ENCODE data around the gene PFDN2. TPM values are rescaled to one million over a fixed set of nuclear protein-coding genes. Genes with fewer than 3 reads are reported as not detected.

PFDN2 gene
- total and polyA plus RNA-seq, 2 experiments from 2014 or later: 35.9 to 121 TPM

DNA sequence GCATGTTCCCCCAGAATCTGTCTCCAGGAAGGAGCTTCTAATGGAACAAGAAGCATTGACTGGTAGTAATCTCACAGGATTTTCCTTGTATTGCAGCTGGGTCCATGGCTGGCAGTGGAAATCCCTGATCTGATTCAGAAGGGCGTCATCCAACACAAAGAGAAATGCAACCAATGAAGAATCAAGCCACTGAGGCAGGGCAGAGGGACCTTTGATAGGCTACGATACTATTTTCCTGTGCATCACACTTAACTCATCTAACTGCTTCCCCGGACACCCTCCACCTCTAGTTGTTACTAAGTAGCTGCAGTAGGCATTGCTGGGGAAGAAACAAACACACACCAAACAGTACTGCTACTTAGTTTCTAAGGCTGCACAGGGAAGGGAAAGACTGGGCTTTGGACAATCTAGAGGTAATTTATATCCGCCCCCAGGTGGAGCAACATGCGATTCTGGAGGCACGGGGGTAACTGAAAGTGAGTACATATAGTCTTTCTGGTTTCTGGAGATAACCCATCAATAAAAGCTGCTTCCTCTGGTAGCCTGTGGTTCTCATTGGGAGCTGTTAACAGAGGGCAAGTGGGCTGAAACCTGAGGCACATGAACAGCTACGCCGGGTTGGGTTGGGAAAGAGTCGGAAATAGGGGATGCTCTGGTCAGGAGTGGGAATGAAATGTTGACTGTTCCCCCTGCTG lies 40.6 kb upstream of the PFDN2 start:
- Histone ChIP-seq H3K9me3 (ENCODE audit: low read depth) (no peaks in the 10 kb centered on the region), H3K9ac (peak overlapping the region; percentile 93), H3K4me1 (ENCODE audit: insufficient read depth) (peaks cover 3% of the 10 kb centered on the region; the same call in 1 of the 2 replicates), H3K27ac (peak overlapping the region; percentile 73), H3K27me3 (replicated peaks; ENCODE audit: insufficient read depth) (no peaks in the 10 kb centered on the region), H2AFZ (peak overlapping the region; percentile 88), H3F3A (ENCODE audit: insufficient read depth) (peaks cover 22% of the 10 kb centered on the region), H3K9me2 (ENCODE audit: insufficient read depth) (no peaks in the 10 kb centered on the region), H3K4me3 (peak overlapping the region; percentile 82), H3K79me2 (ENCODE audit: insufficient read depth) (peaks cover 33% of the 10 kb centered on the region), H3K36me3 (ENCODE audit: low read depth) (no peaks in the 10 kb centered on the region; the same call in 1 of the 2 replicates), H3K4me2 (ENCODE audit: unreplicated experiment) (peak overlapping the region; percentile 96), H4K20me1 (ENCODE audit: insufficient read depth) (no peaks in the 10 kb centered on the region)
- no peak for DNase-seq
- in situ Hi-C loops (cut with MboI): no loop called here
- WGBS, 2 experiments (ENCODE audit: low coverage in 1 of 2, low lambda C conversion rate in 2 of 2, missing lambda C conversion rate in 2 of 2): 53 to 58% methylated on average over 9 of the region's 9 CpGs
- no peak for TF ChIP-seq EZH2 (IDR thresholded peaks at IDR 0.05; ENCODE audit: insufficient read depth, poor library complexity, severe bottlenecking)
- no peak for TF ChIP-seq EZH2phosphoT487 (IDR thresholded peaks at IDR 0.05; ENCODE audit: insufficient read depth, low read depth)

DNA sequence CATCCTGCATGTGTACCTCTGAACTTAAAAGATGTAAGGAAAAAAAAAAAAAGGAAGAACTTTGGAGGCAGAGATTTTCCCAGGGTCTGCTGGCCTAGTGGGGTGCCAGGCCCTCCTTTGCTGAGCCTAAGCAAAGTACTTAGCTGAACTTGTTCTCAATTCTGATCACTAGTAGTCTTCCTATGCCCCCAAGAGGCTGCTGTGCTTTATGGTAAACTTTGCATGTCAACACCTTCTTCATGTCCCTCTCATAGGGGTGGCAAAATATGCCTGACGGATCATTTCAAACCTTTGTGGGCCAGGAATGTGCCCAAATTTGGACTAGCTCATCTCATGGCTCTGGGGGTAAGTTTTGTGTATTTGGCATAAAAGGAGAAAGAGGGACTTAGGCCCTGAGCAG lies 40.0 kb upstream of the PFDN2 start:
- WGBS, 2 experiments (ENCODE audit: low coverage in 1 of 2, low lambda C conversion rate in 2 of 2, missing lambda C conversion rate in 2 of 2): 83 to 85% methylated on average over 1 of the region's 1 CpG
- Histone ChIP-seq H4K20me1 (ENCODE audit: insufficient read depth) (no peaks in the 10 kb centered on the region), H2AFZ (no peak overlapping the region), H3K4me2 (ENCODE audit: unreplicated experiment) (no peak overlapping the region), H3K9me2 (ENCODE audit: insufficient read depth) (no peaks in the 10 kb centered on the region), H3K9ac (no peak overlapping the region), H3K9me3 (ENCODE audit: low read depth) (no peaks in the 10 kb centered on the region), H3K4me1 (ENCODE audit: insufficient read depth) (peaks cover 7% of the 10 kb centered on the region), H3K36me3 (ENCODE audit: low read depth) (no peaks in the 10 kb centered on the region; the same call in 1 of the 2 replicates), H3K27me3 (replicated peaks; ENCODE audit: insufficient read depth) (no peaks in the 10 kb centered on the region), H3K79me2 (ENCODE audit: insufficient read depth) (peaks cover 33% of the 10 kb centered on the region), H3F3A (ENCODE audit: insufficient read depth) (peaks cover 22% of the 10 kb centered on the region), H3K4me3 (no peak overlapping the region), H3K27ac (no peak overlapping the region)
- no peak for DNase-seq
- in situ Hi-C loops (cut with MboI): no loop called here
- TF ChIP-seq EZH2 (IDR thresholded peaks at IDR 0.05; ENCODE audit: insufficient read depth, poor library complexity, severe bottlenecking) (no peak), EZH2phosphoT487 (IDR thresholded peaks at IDR 0.05; ENCODE audit: insufficient read depth, low read depth) (no peak)

DNA sequence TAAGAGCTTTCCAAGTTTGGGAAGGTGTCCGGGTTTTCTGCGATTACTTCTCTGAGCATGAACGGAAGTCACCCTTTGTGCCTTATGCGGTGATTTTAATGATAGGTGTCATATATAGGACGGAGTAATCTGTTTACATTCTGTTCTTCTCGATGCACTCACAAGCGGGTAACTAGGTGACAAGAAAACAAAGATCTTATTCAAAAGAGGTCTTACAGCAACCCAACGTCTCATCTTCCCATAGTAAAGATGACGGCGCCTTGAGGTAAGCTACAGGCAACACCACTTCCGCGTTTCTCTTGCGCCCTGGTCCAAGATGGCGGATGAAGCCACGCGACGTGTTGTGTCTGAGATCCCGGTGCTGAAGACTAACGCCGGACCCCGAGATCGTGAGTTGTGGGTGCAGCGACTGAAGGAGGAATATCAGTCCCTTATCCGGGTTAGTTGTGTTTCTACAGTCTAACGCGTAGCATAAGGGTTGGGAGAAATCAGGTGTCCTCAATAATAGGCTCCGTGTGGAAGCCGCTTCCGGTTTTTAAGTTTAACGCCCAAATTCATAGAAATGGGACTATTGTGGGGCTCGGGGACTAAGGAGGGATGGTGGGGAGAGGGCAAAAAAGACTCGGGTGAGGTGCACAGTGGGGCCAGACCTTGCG lies 36.0 kb upstream of the PFDN2 start, which contains the start of gene UFC1:
UFC1 (plus strand) TSS at position 297 of the 656 bp plus-strand sequence; CDS start at position 317, 20 bp downstream.
- Histone ChIP-seq H3K27me3 (replicated peaks; ENCODE audit: insufficient read depth) (no peaks in the 10 kb centered on the region), H3K4me1 (ENCODE audit: insufficient read depth) (peaks cover 3% of the 10 kb centered on the region), H3K4me3 (peak within 1 kb of the TSS; percentile 94), H3K9me2 (ENCODE audit: insufficient read depth) (no peaks in the 10 kb centered on the region), H3K9ac (peak within 1 kb of the TSS; percentile 98), H3K36me3 (ENCODE audit: low read depth) (no peaks in the 10 kb centered on the region; the same call in 1 of the 2 replicates), H3K79me2 (ENCODE audit: insufficient read depth) (peaks cover 18% of the 10 kb centered on the region), H3K27ac (peak within 1 kb of the TSS; percentile 97), H4K20me1 (ENCODE audit: insufficient read depth) (no peaks in the 10 kb centered on the region), H3F3A (ENCODE audit: insufficient read depth) (peaks cover 22% of the 10 kb centered on the region), H3K9me3 (ENCODE audit: low read depth) (no peaks in the 10 kb centered on the region), H3K4me2 (ENCODE audit: unreplicated experiment) (peak within 1 kb of the TSS; percentile 85), H2AFZ (peak within 1 kb of the TSS; percentile 95)
- in situ Hi-C loops (cut with MboI): no loop called here
- no peak for TF ChIP-seq EZH2 (IDR thresholded peaks at IDR 0.05; ENCODE audit: insufficient read depth, poor library complexity, severe bottlenecking)
- no peak for TF ChIP-seq EZH2phosphoT487 (IDR thresholded peaks at IDR 0.05; ENCODE audit: insufficient read depth, low read depth)
- WGBS, 2 experiments (ENCODE audit: low coverage in 1 of 2, low lambda C conversion rate in 2 of 2, missing lambda C conversion rate in 2 of 2): 1 to 2% methylated on average over 33 of the region's 33 CpGs
- peak; percentile 97 for DNase-seq

DNA sequence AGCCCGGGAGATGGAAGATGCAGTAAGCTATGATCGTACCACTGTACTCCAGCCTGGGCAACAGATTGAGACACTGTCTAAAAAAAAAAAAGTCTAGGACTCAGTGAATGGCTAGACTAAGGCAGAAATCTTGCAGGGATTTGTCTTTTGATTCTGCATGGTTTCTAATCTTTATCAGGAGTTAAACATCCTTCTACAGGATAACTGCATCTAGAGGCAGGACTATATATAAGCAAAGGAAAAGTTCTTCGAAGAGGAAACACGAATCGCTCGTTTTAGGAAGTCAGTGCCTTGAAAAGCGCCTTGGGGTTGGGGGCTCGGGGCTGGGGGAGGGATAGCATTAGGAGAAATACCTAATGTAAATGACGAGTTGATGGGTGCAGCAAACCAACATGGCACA lies 35.3 kb upstream of the PFDN2 start:
- TF ChIP-seq EZH2 (IDR thresholded peaks at IDR 0.05; ENCODE audit: insufficient read depth, poor library complexity, severe bottlenecking): no peak
- no peak for TF ChIP-seq EZH2phosphoT487 (IDR thresholded peaks at IDR 0.05; ENCODE audit: insufficient read depth, low read depth)
- DNase-seq: peak; percentile 22

More for the DNA sequence above, 35.3 kb upstream of the PFDN2 start:
- peak overlapping the region; percentile 95 for H2AFZ ChIP-seq
- WGBS, 2 experiments (ENCODE audit: low coverage in 1 of 2, low lambda C conversion rate in 2 of 2, missing lambda C conversion rate in 2 of 2): 13 to 15% methylated on average over 9 of the region's 9 CpGs
- H3K27ac ChIP-seq: peak overlapping the region; percentile 97
- peaks cover 15% of the 10 kb centered on the region for H3F3A ChIP-seq (ENCODE audit: insufficient read depth)
- H3K4me1 ChIP-seq (ENCODE audit: insufficient read depth): peaks cover 3% of the 10 kb centered on the region
- H3K4me2 ChIP-seq (ENCODE audit: unreplicated experiment): peak overlapping the region; percentile 85
- peaks cover 18% of the 10 kb centered on the region for H3K79me2 ChIP-seq (ENCODE audit: insufficient read depth)
- no peaks in the 10 kb centered on the region; the same call in 1 of the 2 replicates for H3K36me3 ChIP-seq (ENCODE audit: low read depth)
- H3K4me3 ChIP-seq: peak overlapping the region; percentile 94
- in situ Hi-C loops (cut with MboI): no loop called here
- H3K9ac ChIP-seq: peak overlapping the region; percentile 98
- no peaks in the 10 kb centered on the region for H4K20me1 ChIP-seq (ENCODE audit: insufficient read depth)
- H3K9me2 ChIP-seq (ENCODE audit: insufficient read depth): no peaks in the 10 kb centered on the region
- H3K27me3 ChIP-seq (replicated peaks; ENCODE audit: insufficient read depth): no peaks in the 10 kb centered on the region
- H3K9me3 ChIP-seq (ENCODE audit: low read depth): no peaks in the 10 kb centered on the region
